PC-3 (cell line): Measurements from ENCODE around the gene NOP9. TPM values are rescaled to one million over a fixed set of nuclear protein-coding genes. Genes with fewer than 3 reads are reported as not detected.

ENCODE experiments used
- ATAC-seq: fragments of 200-7000 bp; cut with Tn5 transposase; 2 replicates; pipeline ENCODE4 v1.9.1; 2020; ENCODE audit warnings: mild to moderate bottlenecking, moderate library complexity
- BruUV-seq: library from RNA; stranded (reverse); fragments of 400-500 nt; replicated peaks from 2 replicates; lab custom pipeline; 2021; lab: Mats Ljungman, UMichigan
- CTCF ChIA-PET: fragments of 300-600 bp; sonication (Branson Sonifier 250); formaldehyde crosslinking; loops from one replicate; lab custom pipeline; 2022; ENCODE audit warnings: antibody characterized with exemption; lab: Charles Lee
- POLR2A ChIA-PET: fragments of 300-600 bp; sonication (Branson Sonifier 250); formaldehyde crosslinking; loops from one replicate; lab custom pipeline; 2022; ENCODE audit warnings: antibody characterized with exemption; ENCODE audit not compliant: unreplicated experiment; lab: Charles Lee
- DNase-seq: peaks from one replicate; pipeline ENCODE4 v3.0.0-alpha.2; 2015
- H2AFZ ChIP-seq: fragments of 300-600 bp; sonication (generic); 2 replicates; pipeline ENCODE4 v1.6.0; 2016; ENCODE audit warnings: antibody characterized with exemption, low read length
- H3F3A ChIP-seq: fragments of 300-600 bp; sonication (generic); one replicate; pipeline ENCODE4 v1.6.0; 2017; ENCODE audit warnings: antibody characterized with exemption, low read length, control low read depth, mild to moderate bottlenecking; ENCODE audit not compliant: unreplicated experiment
- H3K27ac ChIP-seq: fragments of 300-600 bp; sonication (generic); 2 replicates; pipeline ENCODE4 v1.5.1; 2016; ENCODE audit warnings: mild to moderate bottlenecking, low read length
- H3K27me3 ChIP-seq: fragments of 300-600 bp; sonication (generic); 2 replicates; pipeline ENCODE4 v1.6.1; 2016; ENCODE audit warnings: low read length, mixed read lengths
- H3K36me3 ChIP-seq: fragments of 300-600 bp; sonication (generic); 2 replicates; pipeline ENCODE4 v1.6.1; 2016; ENCODE audit warnings: low read depth, mixed run types, low read length, mixed read lengths
- H3K4me1 ChIP-seq: fragments of 300-600 bp; sonication (generic); 2 replicates; pipeline ENCODE4 v1.5.1; 2016; ENCODE audit warnings: low read length; ENCODE audit not compliant: insufficient read depth
- H3K4me2 ChIP-seq: fragments of 300-600 bp; sonication (generic); 2 replicates; pipeline ENCODE4 v1.6.0; 2016; ENCODE audit warnings: low read length
- H3K4me3 ChIP-seq: fragments of 300-600 bp; sonication (generic); 2 replicates; pipeline ENCODE4 v1.5.1; 2016; ENCODE audit warnings: mild to moderate bottlenecking, low read length, mixed read lengths
- H3K79me2 ChIP-seq: fragments of 300-600 bp; sonication (generic); 2 replicates; pipeline ENCODE4 v1.6.1; 2017; ENCODE audit warnings: low read length, mixed read lengths
- H3K9ac ChIP-seq: fragments of 300-600 bp; sonication (generic); 2 replicates; pipeline ENCODE4 v1.6.0; 2016; ENCODE audit warnings: mild to moderate bottlenecking, low read length
- H3K9me2 ChIP-seq: fragments of 300-600 bp; sonication (generic); replicated peaks from 2 replicates; pipeline ENCODE4 v1.6.1; 2016; ENCODE audit warnings: mixed run types, low read length, mixed read lengths
- H3K9me3 ChIP-seq: fragments of 300-600 bp; sonication (generic); 2 replicates; pipeline ENCODE4 v1.6.1; 2016; ENCODE audit warnings: low read length, mixed read lengths
- H4K20me1 ChIP-seq: fragments of 300-600 bp; sonication (generic); 2 replicates; pipeline ENCODE4 v1.6.1; 2016; ENCODE audit warnings: low read length, mixed read lengths
- CTCF ChIP-seq: fragments of 300-600 bp; sonication (generic); conservative IDR thresholded peaks from 2 replicates; pipeline ENCODE4 v1.5.1; 2017; ENCODE audit warnings: antibody characterized with exemption, low read depth, mild to moderate bottlenecking, low read length
- EZH2 ChIP-seq: fragments of 300-600 bp; sonication (generic); IDR thresholded peaks from one replicate; pipeline ENCODE4 v1.6.1; 2017; ENCODE audit warnings: antibody characterized with exemption, mild to moderate bottlenecking, low read length; ENCODE audit not compliant: unreplicated experiment
- EZH2phosphoT487 ChIP-seq: fragments of 300-600 bp; sonication (generic); IDR thresholded peaks from 2 replicates; pipeline ENCODE4 v1.6.1; 2018; ENCODE audit warnings: mild to moderate bottlenecking, antibody characterized with exemption, low read length, borderline replicate concordance
- intact Hi-C: fragments of 100-400 bp; cut with micrococcal nuclease; formaldehyde crosslinking; loops from 2 replicates; pipeline ENCODE4 v1.9.0; 2023
- total RNA-seq: library from RNA; depleted of rRNA; stranded (reverse); fragments of >200 nt; gene quantifications from 2 replicates; pipeline ENCODE4 v1.2.3, GENCODE V29; 2014

NOP9 gene
- total RNA-seq, 1 experiment from 2014 or later = 30.4 TPM

- ATAC-seq (peak; percentile 19), DNase-seq (no peak)
- TSS peak; percentile 56 for BruUV-seq
- Histone ChIP-seq H3K4me1 (peaks cover 21% of the 10 kb centered on the region), H3K4me2 (peak overlapping the region; percentile 98), H3F3A (no peaks in the 10 kb centered on the region), H3K9me3 (no peaks in the 10 kb centered on the region), H3K4me3 (peak overlapping the region; percentile 99), H4K20me1 (no peaks in the 10 kb centered on the region), H3K36me3 (no peaks in the 10 kb centered on the region), H2AFZ (peak overlapping the region; percentile 99), H3K9me2 (no peaks in the 10 kb centered on the region), H3K79me2 (no peaks in the 10 kb centered on the region), H3K9ac (peak overlapping the region; percentile 99), H3K27ac (peak overlapping the region; percentile 76; the same call in 1 of the 2 replicates), H3K27me3 (no peaks in the 10 kb centered on the region)
- TF ChIP-seq EZH2phosphoT487 = no peak
- TF ChIP-seq CTCF = no peak
- no peak for TF ChIP-seq EZH2
- POLR2A ChIA-PET = no interaction called here
- intact Hi-C loops = loop anchor here (2.0 kb wide), 2 partner anchors 26 to 28 kb away; partner anchors contain the start of gene TINF2
- CTCF ChIA-PET = interaction anchor here (0.6 to 1.5 kb wide), 4 partner anchors 26 to 36 kb away, joined by 3 to 9 read pairs (median 4); partner anchors contain the start of genes DHRS1, NOP9 and TINF2
Observed at GRCh38 chr14:24270537-24271133, 29.0 kb upstream of the NOP9 start.

- DNase-seq (peak; percentile 91), ATAC-seq (peak; percentile 97)
- Histone ChIP-seq H3K9me2 (no peaks in the 10 kb centered on the region), H3K4me2 (peak within 1 kb of the TSS; percentile 98), H3K36me3 (no peaks in the 10 kb centered on the region), H3F3A (no peaks in the 10 kb centered on the region), H4K20me1 (no peaks in the 10 kb centered on the region), H3K27me3 (no peaks in the 10 kb centered on the region), H3K4me3 (peak within 1 kb of the TSS; percentile 99), H2AFZ (peak within 1 kb of the TSS; percentile 99), H3K79me2 (no peaks in the 10 kb centered on the region), H3K27ac (peak within 1 kb of the TSS; percentile 76), H3K9me3 (no peaks in the 10 kb centered on the region), H3K9ac (peak within 1 kb of the TSS; percentile 99), H3K4me1 (peaks cover 21% of the 10 kb centered on the region)
- ChIA-PET POLR2A (interaction anchor here (0.6 to 0.7 kb wide), 3 partner anchors 8 to 29 kb away, joined by 3 to 6 read pairs (median 6); partner anchors contain the start of gene TINF2), CTCF (interaction anchor here (0.6 to 1.5 kb wide), 5 partner anchors 25 to 35 kb away, joined by 3 to 9 read pairs (median 3); partner anchors contain the start of genes DHRS1, NOP9 and TINF2)
- no peak for TF ChIP-seq EZH2phosphoT487
- peak; percentile 77 for TF ChIP-seq CTCF
- BruUV-seq = no TSS peak
- intact Hi-C loops = loop anchor here (2.0 kb wide), 2 partner anchors 26 to 28 kb away; partner anchors contain the start of gene TINF2
Observed at GRCh38 chr14:24271134-24271833, 28.4 kb upstream of the NOP9 start, which contains the start of gene RABGGTA. Gene RABGGTA, minus strand, starts transcription at chr14:24271597. Its CDS starts 482 bp downstream, at chr14:24271115.
